GM12892 (cell line): Measurements from ENCODE around the gene LRMDA.

Experiments
- POLR2A ChIP-seq: IDR thresholded peaks from 2 replicates; pipeline ENCODE4 v1.6.1; 2011; ENCODE audit warnings: low read depth, low read length, control low read depth
- POLR2AphosphoS5 ChIP-seq: IDR thresholded peaks from 2 replicates; pipeline ENCODE4 v1.6.1; 2011; ENCODE audit warnings: low read depth, low read length, control low read depth
- TAF1 ChIP-seq: IDR thresholded peaks from 2 replicates; pipeline ENCODE4 v1.6.1; 2011; ENCODE audit warnings: low read depth, mild to moderate bottlenecking, control low read depth, low read length, borderline replicate concordance

- TF ChIP-seq POLR2A (no peak), POLR2AphosphoS5 (no peak), TAF1 (no peak)
These were observed 695.4 kb downstream of the LRMDA start for GRCh38 chr10:76126607-76127527.
